Stimulated activated effector memory CD8-positive, alpha-beta T cell treated with anti-CD3 and anti-CD28 coated beads, Interleukin-12 subunit alpha, Interleukin-12 subunit beta, amount 100 ng/mL, for 72 hours (primary cell): ENCODE data around the gene ABHD11.
A peak's percentile ranks its signal among the peaks of the same experiment; 100 is the strongest.

Experiments
- ATAC-seq: fragments of 150-1000 bp; cut with Tn5 transposase; 2 replicates; pipeline ENCODE4 v1.10.0; 2021
- DNase-seq, 2 donors: peaks; one replicate each; pipeline ENCODE4 v3.0.0; 2021 to 2022; ENCODE audit warnings: low spot score in 2 of 2
- H3K27ac Mint-ChIP-seq: one replicate; pipeline ENCODE4 v1.8.0; 2022; ENCODE audit warnings: mild to moderate bottlenecking, mixed read lengths
- H3K36me3 Mint-ChIP-seq: one replicate; pipeline ENCODE4 v1.8.0; 2022; ENCODE audit warnings: mild to moderate bottlenecking, mixed read lengths
- H3K4me1 Mint-ChIP-seq: one replicate; pipeline ENCODE4 v1.8.0; 2022; ENCODE audit warnings: mixed read lengths
- H3K4me3 Mint-ChIP-seq: one replicate; pipeline ENCODE4 v1.8.0; 2022; ENCODE audit warnings: mild to moderate bottlenecking, mixed read lengths
- H3K9me3 Mint-ChIP-seq: one replicate; pipeline ENCODE4 v1.8.0; 2022; ENCODE audit warnings: mixed read lengths

The ABHD11 gene

DNA sequence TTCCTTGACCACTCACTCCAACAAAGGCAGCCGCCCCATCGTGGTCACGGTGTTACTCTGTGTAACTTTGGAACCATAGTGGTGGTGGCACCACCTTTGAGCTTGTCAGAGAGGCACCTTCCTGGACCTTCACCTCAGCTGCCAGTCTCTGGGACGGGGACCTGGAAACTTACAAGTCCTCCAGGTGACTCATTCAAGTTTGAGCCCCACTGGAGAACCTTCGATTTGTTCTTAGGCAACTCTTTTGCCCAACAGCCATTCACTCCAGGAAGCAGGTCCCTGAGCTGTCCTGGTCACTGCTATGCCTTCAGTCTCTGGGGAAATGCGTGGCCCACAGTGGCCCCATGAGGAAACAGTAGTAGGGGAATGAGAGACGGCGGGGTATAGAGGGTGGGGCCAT is 36.4 kb downstream of the ABHD11 start:
- DNase-seq = no peak
- Mint-ChIP-seq H3K4me1 (peaks cover 23% of the 10 kb centered on the region), H3K27ac (peak overlapping the region; percentile 79), H3K9me3 (no peaks in the 10 kb centered on the region), H3K36me3 (peaks cover 83% of the 10 kb centered on the region), H3K4me3 (no peak overlapping the region)
- ATAC-seq = no peak

DNA sequence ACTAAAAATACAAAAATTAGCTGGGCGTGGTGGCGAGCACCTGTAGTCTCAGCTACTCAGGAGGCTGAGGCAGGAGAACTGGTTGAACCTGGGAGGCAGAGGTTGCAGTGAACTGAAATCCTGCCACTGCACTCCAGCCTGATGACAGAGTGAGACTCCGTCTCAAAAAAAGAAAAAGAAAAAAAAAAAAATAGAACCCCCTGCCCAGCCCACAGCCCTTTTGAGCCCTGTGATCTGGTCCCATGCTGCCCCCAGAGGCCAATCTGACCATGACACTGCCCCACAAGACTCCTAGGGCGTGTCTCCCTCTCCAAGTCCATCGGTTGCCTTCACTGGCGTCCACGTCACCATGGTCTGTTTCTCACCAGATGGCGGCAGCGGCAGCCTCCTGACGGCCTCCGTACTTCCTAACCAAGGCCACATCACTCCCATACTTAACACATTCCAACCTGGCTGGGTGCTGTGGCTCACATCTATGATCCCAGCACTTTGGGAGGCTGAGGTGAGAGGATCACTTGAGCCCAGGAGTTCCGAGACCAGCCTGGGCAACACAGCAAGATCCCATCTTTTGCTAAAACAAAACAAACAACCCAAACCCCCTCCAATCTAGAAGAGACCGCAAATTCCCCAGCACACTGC is 37.1 kb downstream of the ABHD11 start:
- Mint-ChIP-seq H3K27ac (peak overlapping the region; percentile 79), H3K4me3 (no peak overlapping the region), H3K36me3 (peaks cover 85% of the 10 kb centered on the region), H3K4me1 (peaks cover 15% of the 10 kb centered on the region), H3K9me3 (no peaks in the 10 kb centered on the region)
- ATAC-seq (no peak), DNase-seq (no peak)

DNA sequence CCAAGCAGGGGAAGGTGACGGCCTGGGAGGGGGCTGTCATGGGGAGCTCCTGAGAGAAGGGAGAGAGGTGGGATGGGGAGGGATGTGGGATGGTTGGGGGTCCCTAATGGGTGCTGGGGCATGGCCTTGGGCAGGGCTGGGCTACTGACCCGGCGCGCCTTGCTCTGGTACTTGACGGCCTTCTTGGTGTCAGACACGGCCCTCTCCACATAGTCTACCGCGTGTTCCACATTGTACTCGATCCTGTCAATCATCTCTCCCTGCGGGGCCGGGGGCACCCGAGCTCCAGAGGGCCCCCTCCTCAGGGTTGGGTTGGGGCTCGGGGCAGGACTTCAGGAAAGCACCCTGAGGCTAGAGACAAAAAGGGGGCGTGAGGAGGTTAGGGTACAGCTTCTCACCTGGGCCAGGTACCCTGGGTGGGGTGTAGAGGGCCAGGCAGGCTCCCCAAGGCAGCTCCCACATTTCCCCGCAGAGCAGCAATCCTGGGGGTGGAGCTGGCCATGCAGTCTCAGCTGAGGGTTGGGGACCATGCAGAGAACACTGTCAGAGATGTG is 37.9 kb downstream of the ABHD11 start:
- Mint-ChIP-seq H3K36me3 (peaks cover 86% of the 10 kb centered on the region), H3K9me3 (no peaks in the 10 kb centered on the region), H3K4me1 (peaks cover 11% of the 10 kb centered on the region), H3K4me3 (no peak overlapping the region), H3K27ac (peak overlapping the region; percentile 17)
- ATAC-seq (no peak), DNase-seq (no peak)

DNA sequence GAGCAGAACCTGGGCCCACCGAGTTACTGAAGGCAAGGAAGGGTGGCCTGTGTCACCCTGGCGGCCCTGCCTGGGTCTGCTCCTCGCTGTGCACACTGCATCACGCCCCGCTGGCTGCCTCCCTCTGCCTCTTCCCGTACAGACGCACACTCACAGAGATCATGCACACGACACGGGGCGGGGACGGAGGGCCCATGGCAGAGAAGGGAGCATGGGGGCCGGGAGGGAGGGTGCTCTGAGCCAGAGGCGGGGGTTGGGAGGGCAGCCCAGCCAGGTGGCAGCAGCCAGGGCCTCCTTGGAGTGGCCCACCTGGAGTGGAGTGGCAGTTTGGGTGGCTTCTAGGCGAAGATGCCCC is 38.6 kb downstream of the ABHD11 start:
- ATAC-seq = no peak
- Mint-ChIP-seq H3K27ac (peak overlapping the region; percentile 17), H3K4me3 (no peak overlapping the region)

DNA sequence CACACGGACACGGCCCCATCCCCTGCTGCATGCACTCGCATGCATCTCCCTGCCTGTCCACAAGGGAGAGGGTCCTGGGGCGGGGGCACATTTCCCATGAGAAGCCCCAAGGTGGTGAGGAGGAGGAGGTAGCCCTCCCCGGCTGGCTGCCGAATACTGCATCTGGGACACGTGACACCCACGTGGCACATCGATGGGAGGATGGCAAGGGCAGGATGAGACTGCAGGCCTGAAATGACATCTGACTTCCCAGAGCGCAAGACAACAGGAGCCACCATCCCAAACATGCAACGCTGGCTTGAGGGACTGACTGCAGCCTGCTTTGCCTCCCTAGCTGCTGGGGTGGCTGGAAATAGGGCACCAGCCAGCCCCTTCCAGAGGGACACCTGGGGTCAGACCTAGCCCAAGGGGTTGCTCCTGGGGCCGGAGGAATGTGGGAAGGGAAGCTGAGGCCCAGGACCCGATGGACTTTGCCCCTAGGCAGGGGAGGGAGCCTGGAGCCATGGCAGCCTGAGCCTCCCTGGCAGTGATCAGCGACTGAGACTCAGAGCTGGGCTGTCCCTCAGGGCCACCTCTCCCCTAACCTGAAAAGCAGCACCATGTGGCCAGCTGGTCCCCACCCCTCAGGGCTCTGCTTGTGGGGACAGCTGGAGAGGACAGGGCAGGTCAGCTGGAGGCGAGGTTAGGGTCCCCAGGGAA is 39.1 kb downstream of the ABHD11 start:
- H3K27ac Mint-ChIP-seq = peak overlapping the region; percentile 72
- no peak for ATAC-seq

More for the DNA sequence above, 38.6 kb downstream of the ABHD11 start:
- peaks cover 92% of the 10 kb centered on the region for H3K36me3 Mint-ChIP-seq
- H3K9me3 Mint-ChIP-seq = no peaks in the 10 kb centered on the region
- DNase-seq = no peak
- peaks cover 11% of the 10 kb centered on the region for H3K4me1 Mint-ChIP-seq

DNA sequence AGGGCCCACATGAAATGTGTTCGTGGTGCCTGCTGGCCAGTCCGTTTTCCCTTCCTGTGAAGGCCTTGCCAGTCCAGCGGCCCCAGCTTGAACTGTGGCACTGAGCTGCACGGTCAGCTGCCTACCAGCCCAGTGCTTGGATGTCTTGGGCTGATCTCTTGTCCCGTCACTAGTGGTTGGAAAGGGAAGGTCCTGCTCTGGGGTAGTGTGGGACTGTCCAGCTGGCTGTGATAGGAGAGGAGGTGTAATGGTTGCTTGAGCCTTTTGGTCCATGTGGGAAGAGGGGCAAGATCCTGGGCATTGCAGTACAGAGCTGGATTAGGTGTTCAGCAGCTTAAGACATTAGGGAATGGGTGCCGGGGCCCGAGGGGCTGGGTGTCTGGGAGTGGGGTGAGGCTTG is 40.2 kb downstream of the ABHD11 start:
- ATAC-seq = no peak
- H3K4me1 Mint-ChIP-seq = peaks cover 18% of the 10 kb centered on the region
- peaks cover 92% of the 10 kb centered on the region for H3K36me3 Mint-ChIP-seq
- peak overlapping the region; percentile 72 for H3K27ac Mint-ChIP-seq
- H3K9me3 Mint-ChIP-seq = no peaks in the 10 kb centered on the region
- no peak overlapping the region for H3K4me3 Mint-ChIP-seq
- DNase-seq = no peak

More for the DNA sequence above, 39.1 kb downstream of the ABHD11 start:
- H3K4me1 Mint-ChIP-seq = peaks cover 15% of the 10 kb centered on the region
- H3K36me3 Mint-ChIP-seq = peaks cover 94% of the 10 kb centered on the region
- no peak overlapping the region for H3K4me3 Mint-ChIP-seq
- DNase-seq = no peak
- H3K9me3 Mint-ChIP-seq = no peaks in the 10 kb centered on the region

DNA sequence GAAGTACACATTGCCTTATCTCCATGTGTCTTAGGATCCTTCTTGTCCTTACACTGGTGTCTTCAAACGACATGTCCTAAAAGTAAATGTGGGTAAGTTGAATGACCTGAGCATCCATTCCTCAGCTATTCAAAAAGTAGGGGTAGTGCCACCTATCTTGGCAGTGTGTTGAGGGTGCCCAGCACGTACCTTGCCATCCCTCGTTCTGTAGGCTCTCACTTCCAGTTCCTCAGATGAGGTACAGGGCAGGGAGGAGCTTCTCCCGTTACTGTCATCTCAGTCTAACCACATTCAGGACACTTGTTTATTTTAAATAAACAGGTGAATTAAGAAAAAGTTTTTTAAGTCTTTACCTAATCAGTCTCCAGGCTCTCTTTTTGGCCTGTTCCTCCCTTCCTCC is 42.2 kb downstream of the ABHD11 start:
- peaks cover 88% of the 10 kb centered on the region for H3K36me3 Mint-ChIP-seq
- H3K4me3 Mint-ChIP-seq = no peak overlapping the region
- H3K27ac Mint-ChIP-seq = peak overlapping the region; percentile 56
- no peak for ATAC-seq
- H3K4me1 Mint-ChIP-seq = peaks cover 7% of the 10 kb centered on the region
- no peak for DNase-seq
- no peaks in the 10 kb centered on the region for H3K9me3 Mint-ChIP-seq

DNA sequence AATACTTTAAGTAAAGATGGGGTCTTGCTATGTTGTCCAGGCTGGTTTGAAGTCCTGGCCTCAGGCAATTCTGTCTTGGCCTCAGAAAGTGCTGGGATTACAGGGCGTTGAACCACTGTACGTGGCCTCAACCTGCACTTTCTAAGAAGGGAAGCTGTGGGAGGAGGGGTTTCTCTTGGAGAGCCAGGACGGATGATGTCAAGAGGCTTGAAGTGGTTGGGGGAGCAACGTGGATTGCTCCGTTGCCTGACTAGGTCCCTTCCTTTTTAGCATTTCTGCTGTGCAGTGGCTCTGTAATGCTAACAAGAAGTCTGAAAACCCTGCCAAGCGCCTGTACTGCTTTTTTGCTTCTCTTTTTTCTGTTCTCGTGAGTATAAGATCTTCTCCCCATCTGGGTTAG is 48.0 kb downstream of the ABHD11 start:
- H3K4me3 Mint-ChIP-seq = no peak overlapping the region
- H3K4me1 Mint-ChIP-seq = peaks cover 27% of the 10 kb centered on the region
- DNase-seq (no peak), ATAC-seq (no peak)
- peaks cover 93% of the 10 kb centered on the region for H3K36me3 Mint-ChIP-seq
- no peaks in the 10 kb centered on the region for H3K9me3 Mint-ChIP-seq
- no peak overlapping the region for H3K27ac Mint-ChIP-seq

DNA sequence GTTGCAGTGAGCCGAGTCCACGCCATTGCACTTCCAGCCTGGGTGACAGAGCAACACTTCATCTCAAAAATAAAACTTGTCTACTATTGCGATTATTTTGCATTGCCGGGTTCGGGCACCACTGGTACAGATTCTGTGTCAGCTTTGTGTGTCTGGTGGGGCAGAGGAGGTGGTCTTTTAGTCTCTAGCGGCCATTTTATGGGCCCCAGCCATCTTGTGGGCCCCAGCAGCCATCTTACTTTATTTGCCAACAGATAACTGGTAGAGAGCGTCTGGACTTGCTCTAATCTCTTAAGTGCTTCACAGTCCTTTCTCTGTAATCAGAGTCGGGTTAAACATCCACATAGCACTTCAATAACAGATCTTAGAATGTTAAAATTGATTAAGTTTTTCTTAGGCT is 50.3 kb downstream of the ABHD11 start:
- Mint-ChIP-seq H3K9me3 (no peaks in the 10 kb centered on the region), H3K4me1 (peaks cover 29% of the 10 kb centered on the region), H3K36me3 (peaks cover 90% of the 10 kb centered on the region), H3K27ac (peak overlapping the region; percentile 30), H3K4me3 (no peak overlapping the region)
- no peak for DNase-seq
- ATAC-seq = no peak
